ENCODE data around the gene CHD8.

The CHD8 gene

DNA sequence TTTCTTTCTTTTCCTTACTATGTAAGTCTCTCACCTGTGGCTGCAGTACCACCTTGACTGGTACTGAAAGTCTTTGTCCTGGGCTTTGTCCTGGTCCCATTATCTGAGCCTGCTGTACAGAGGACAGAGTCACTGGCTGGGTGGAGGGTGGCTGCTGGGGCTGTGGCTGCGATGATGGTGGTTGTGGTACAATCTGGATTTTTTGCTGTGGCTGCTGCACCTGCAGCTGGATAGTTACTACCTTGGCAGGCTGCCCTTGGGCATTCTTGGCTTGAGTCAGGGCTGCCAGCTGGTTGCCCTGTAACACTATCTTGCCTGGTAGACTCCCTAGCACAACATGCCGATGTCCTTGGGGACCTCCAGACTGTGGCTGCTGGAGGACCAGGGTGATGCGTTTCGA, 27.0 kb downstream of the CHD8 start:
- Histone ChIP-seq H3K4me3 (replicated peaks; ENCODE audit: insufficient read depth, low read length) (no peak overlapping the region), H3K27me3 (ENCODE audit: insufficient read depth, poor library complexity, severe bottlenecking) (no peaks in the 10 kb centered on the region), H3K27ac (replicated peaks) (no peak overlapping the region)
- no peak for DNase-seq (ENCODE audit: low read depth in 1 of 2, low spot score in 1 of 2)
- no peak for TF ChIP-seq SPI1 (IDR thresholded peaks at IDR 0.05; ENCODE audit: borderline replicate concordance, low read depth)
- TF ChIP-seq CTCF (IDR thresholded peaks at IDR 0.05; ENCODE audit: insufficient read depth, low read length): no peak
- no peak for TF ChIP-seq REST (IDR thresholded peaks at IDR 0.05; ENCODE audit: insufficient replicate concordance, low read depth)
- TF ChIP-seq GABPA (IDR thresholded peaks at IDR 0.05; ENCODE audit: low read depth): no peak
- TF ChIP-seq POLR2AphosphoS5 (IDR thresholded peaks at IDR 0.05; ENCODE audit: low read depth): no peak

GRCh38 chr14:21426692-21427091, 29.2 kb downstream of the CHD8 start:
- no peak overlapping the region for H3K27ac ChIP-seq (replicated peaks)
- H3K27me3 ChIP-seq (ENCODE audit: insufficient read depth, poor library complexity, severe bottlenecking): no peaks in the 10 kb centered on the region
- no peak for DNase-seq (ENCODE audit: low read depth in 1 of 2, low spot score in 1 of 2)
- TF ChIP-seq GABPA (IDR thresholded peaks at IDR 0.05; ENCODE audit: low read depth) (no peak), POLR2AphosphoS5 (IDR thresholded peaks at IDR 0.05; ENCODE audit: low read depth) (no peak), SPI1 (IDR thresholded peaks at IDR 0.05; ENCODE audit: borderline replicate concordance, low read depth) (no peak), CTCF (IDR thresholded peaks at IDR 0.05; ENCODE audit: insufficient read depth, low read length) (no peak), REST (IDR thresholded peaks at IDR 0.05; ENCODE audit: insufficient replicate concordance, low read depth) (no peak)
- H3K4me3 ChIP-seq (replicated peaks; ENCODE audit: insufficient read depth, low read length): no peak overlapping the region

DNA sequence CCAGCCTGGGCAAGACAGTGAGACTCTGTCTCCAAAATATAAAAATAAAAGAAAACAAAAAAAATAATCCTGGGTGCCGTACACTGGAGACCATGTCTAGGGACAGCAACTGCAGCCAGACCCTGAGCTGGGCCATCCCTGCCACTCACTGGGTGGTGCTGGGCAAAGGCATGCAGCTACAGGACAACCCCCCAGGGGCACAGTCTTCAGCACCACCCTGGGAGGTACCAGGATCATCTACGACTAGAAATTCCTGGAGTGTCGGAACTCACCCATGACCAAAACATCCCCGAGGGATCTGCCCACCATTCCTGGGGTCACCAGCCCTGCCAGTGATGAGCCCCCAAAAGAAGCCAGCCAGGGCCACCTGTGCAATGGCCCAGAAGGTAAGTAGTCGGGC, 36.4 kb downstream of the CHD8 start:
- DNase-seq (ENCODE audit: low read depth in 1 of 2, low spot score in 1 of 2): no peak
- no peaks in the 10 kb centered on the region for H3K27me3 ChIP-seq (ENCODE audit: insufficient read depth, poor library complexity, severe bottlenecking)
- no peak overlapping the region for H3K4me3 ChIP-seq (replicated peaks; ENCODE audit: insufficient read depth, low read length)
- TF ChIP-seq POLR2AphosphoS5 (IDR thresholded peaks at IDR 0.05; ENCODE audit: low read depth): no peak
- H3K27ac ChIP-seq (replicated peaks): no peak overlapping the region

DNA sequence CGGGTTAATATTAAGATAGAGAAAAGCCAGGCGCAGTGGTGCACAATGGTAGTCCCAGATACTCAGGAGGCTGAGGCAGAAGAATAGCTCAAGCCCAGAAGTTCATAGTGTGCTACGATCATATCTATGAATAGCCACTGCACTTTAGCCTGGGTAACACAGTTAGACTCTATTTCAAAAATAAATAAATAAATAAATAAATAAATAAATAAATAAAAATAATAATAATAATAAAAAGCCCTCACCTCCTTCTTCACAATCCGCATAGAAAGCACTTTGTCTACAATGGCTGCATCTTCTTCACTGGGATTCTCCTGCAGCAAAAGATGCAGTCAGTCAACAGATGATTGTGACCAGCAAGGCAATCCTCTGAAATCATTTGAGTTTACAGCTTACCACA, 40.6 kb downstream of the CHD8 start:
- no peak for DNase-seq (ENCODE audit: low read depth in 1 of 2, low spot score in 1 of 2)
- TF ChIP-seq GABPA (IDR thresholded peaks at IDR 0.05; ENCODE audit: low read depth): no peak
- TF ChIP-seq CTCF (IDR thresholded peaks at IDR 0.05; ENCODE audit: insufficient read depth, low read length): no peak
- TF ChIP-seq POLR2AphosphoS5 (IDR thresholded peaks at IDR 0.05; ENCODE audit: low read depth): no peak
- no peak for TF ChIP-seq SPI1 (IDR thresholded peaks at IDR 0.05; ENCODE audit: borderline replicate concordance, low read depth)
- TF ChIP-seq REST (IDR thresholded peaks at IDR 0.05; ENCODE audit: insufficient replicate concordance, low read depth): no peak
- Histone ChIP-seq H3K27ac (replicated peaks) (no peak overlapping the region), H3K27me3 (ENCODE audit: insufficient read depth, poor library complexity, severe bottlenecking) (no peaks in the 10 kb centered on the region), H3K4me3 (replicated peaks; ENCODE audit: insufficient read depth, low read length) (no peak overlapping the region)
